GM12872 (cell line): ENCODE measurements around the gene EVA1C.

Source experiments
- CTCF ChIP-seq: IDR thresholded peaks from 3 replicates; pipeline ENCODE4 v1.5.1; 2011; ENCODE audit warnings: low read depth, mild to moderate bottlenecking, low read length, moderate library complexity; ENCODE audit not compliant: insufficient read depth

The EVA1C gene

GRCh38 chr21:32537569-32537881, 125.0 kb downstream of the EVA1C start:
- TF ChIP-seq CTCF = no peak

- TF ChIP-seq CTCF = no peak
These were observed 125.8 kb downstream of the EVA1C start for GRCh38 chr21:32538147-32538792.

GRCh38 chr21:32539378-32539777, 126.9 kb downstream of the EVA1C start:
- no peak for TF ChIP-seq CTCF

- TF ChIP-seq CTCF = no peak
These were observed 131.5 kb downstream of the EVA1C start for GRCh38 chr21:32543975-32544374.

- TF ChIP-seq CTCF = no peak
These were observed 132.2 kb downstream of the EVA1C start for GRCh38 chr21:32544697-32545096.

GRCh38 chr21:32545948-32546441, 133.5 kb downstream of the EVA1C start:
- no peak for TF ChIP-seq CTCF

- TF ChIP-seq CTCF = no peak
These were observed 134.5 kb downstream of the EVA1C start for GRCh38 chr21:32547018-32547417.

GRCh38 chr21:32548978-32549377, 136.5 kb downstream of the EVA1C start:
- no peak for TF ChIP-seq CTCF
